IMR-90 (cell line): ENCODE data around the gene SEMA5A. TPM values are rescaled to one million over a fixed set of nuclear protein-coding genes. Genes with fewer than 3 reads are reported as not detected.
A peak's percentile ranks its signal among the peaks of the same experiment; 100 is the strongest.

ENCODE experiments used
- ATAC-seq: fragments of 200-7000 bp; cut with Tn5 transposase; 2 replicates; pipeline ENCODE4 v1.9.1; 2020; ENCODE audit warnings: low read depth, mild to moderate bottlenecking, moderate library complexity
- BruUV-seq: library from RNA; stranded (reverse); fragments of 400-500 nt; replicated peaks from 2 replicates; lab custom pipeline; 2021; lab: Mats Ljungman, UMichigan
- CTCF ChIA-PET: fragments of 300-600 bp; formaldehyde crosslinking; extraction: SDS; loops from one replicate; lab custom pipeline; 2021; ENCODE audit warnings: antibody characterized with exemption; lab: Yijun Ruan, JAX
- POLR2A ChIA-PET: fragments of 300-600 bp; sonication (Branson Sonifier 250); formaldehyde crosslinking; loops from one replicate; lab custom pipeline; 2022; ENCODE audit warnings: antibody characterized with exemption; ENCODE audit not compliant: unreplicated experiment; lab: Charles Lee
- DNase-seq: peaks from one replicate; pipeline ENCODE4 v3.0.0; 2013
- H2AFZ ChIP-seq: replicated peaks from 2 replicates; pipeline ENCODE3; 2013; ENCODE audit warnings: low read length, mild to moderate bottlenecking; ENCODE audit not compliant: poor library complexity
- H2AK5ac ChIP-seq: 2 replicates; pipeline ENCODE4 v1.6.1; 2013; ENCODE audit warnings: low read depth, low read length, inconsistent platforms
- H2AK9ac ChIP-seq: replicated peaks from 2 replicates; pipeline ENCODE3; 2013; ENCODE audit warnings: mild to moderate bottlenecking, low read depth, low read length, moderate library complexity; ENCODE audit not compliant: poor library complexity
- H2BK120ac ChIP-seq: 2 replicates; pipeline ENCODE4 v1.6.1; 2013; ENCODE audit warnings: low read depth, low read length, inconsistent platforms
- H2BK15ac ChIP-seq: 3 replicates; pipeline ENCODE4 v1.6.1; 2013; ENCODE audit warnings: low read depth, low read length, inconsistent platforms
- H2BK20ac ChIP-seq: 2 replicates; pipeline ENCODE4 v1.6.1; 2013; ENCODE audit warnings: low read depth, mild to moderate bottlenecking, inconsistent platforms, low read length, moderate library complexity
- H2BK5ac ChIP-seq: 2 replicates; pipeline ENCODE4 v1.6.1; 2013; ENCODE audit warnings: mild to moderate bottlenecking, low read depth, low read length, inconsistent platforms; ENCODE audit not compliant: poor library complexity, severe bottlenecking
- H3K14ac ChIP-seq: replicated peaks from 2 replicates; pipeline ENCODE4 v1.6.1; 2013; ENCODE audit warnings: low read depth, low read length, inconsistent platforms
- H3K18ac ChIP-seq: 2 replicates; pipeline ENCODE4 v1.6.1; 2013; ENCODE audit warnings: low read depth, low read length, control low read depth
- H3K23ac ChIP-seq: 2 replicates; pipeline ENCODE4 v1.6.1; 2013; ENCODE audit warnings: low read depth, low read length, inconsistent platforms
- H3K27ac ChIP-seq: 2 replicates; pipeline ENCODE4 v1.5.1; 2013; ENCODE audit warnings: mild to moderate bottlenecking, control low read depth, low read length; ENCODE audit not compliant: insufficient read depth
- H3K27me3 ChIP-seq: 2 replicates; pipeline ENCODE4 v1.6.1; 2013; ENCODE audit warnings: low read length; ENCODE audit not compliant: control insufficient read depth, insufficient read depth
- H3K36me3 ChIP-seq: 2 replicates; pipeline ENCODE4 v1.6.1; 2013; ENCODE audit warnings: low read length, mixed read lengths; ENCODE audit not compliant: control insufficient read depth, insufficient read depth
- H3K4ac ChIP-seq: 2 replicates; pipeline ENCODE4 v1.6.1; 2013; ENCODE audit warnings: low read depth, low read length, inconsistent platforms
- H3K4me1 ChIP-seq: 2 replicates; pipeline ENCODE4 v1.6.1; 2013; ENCODE audit warnings: low read length, mixed read lengths; ENCODE audit not compliant: control insufficient read depth, insufficient read depth
- H3K4me2 ChIP-seq: 2 replicates; pipeline ENCODE4 v1.6.1; 2013; ENCODE audit warnings: low read depth, mild to moderate bottlenecking, control low read depth, low read length, moderate library complexity
- H3K4me3 ChIP-seq: 2 replicates; pipeline ENCODE4 v1.5.1; 2013; ENCODE audit warnings: low read depth, mild to moderate bottlenecking, control low read depth, low read length, moderate library complexity; ENCODE audit not compliant: insufficient read depth
- H3K56ac ChIP-seq: 2 replicates; pipeline ENCODE4 v1.6.1; 2013; ENCODE audit warnings: low read length, inconsistent platforms; ENCODE audit not compliant: insufficient read depth; ENCODE audit errors: extremely low read depth
- H3K79me1 ChIP-seq, 2 experiments: 2 replicates each; pipeline ENCODE4 v1.6.1; 2013; ENCODE audit warnings: low read length in 2 of 2, inconsistent platforms in 1 of 2, low read depth in 1 of 2
- H3K9ac ChIP-seq: 2 replicates; pipeline ENCODE4 v1.6.1; 2013; ENCODE audit warnings: low read depth, low read length, control low read depth
- H3K9me1 ChIP-seq: 2 replicates; pipeline ENCODE4 v1.6.1; 2013; ENCODE audit warnings: low read length, inconsistent platforms; ENCODE audit not compliant: insufficient read depth
- H3K9me3 ChIP-seq: 2 replicates; pipeline ENCODE4 v1.6.1; 2013; ENCODE audit warnings: low read length; ENCODE audit not compliant: control insufficient read depth, insufficient read depth
- H4K20me1 ChIP-seq: 2 replicates; pipeline ENCODE4 v1.6.1; 2013; ENCODE audit warnings: low read length, inconsistent platforms; ENCODE audit not compliant: insufficient read depth
- H4K5ac ChIP-seq: 2 replicates; pipeline ENCODE4 v1.6.1; 2013; ENCODE audit warnings: mild to moderate bottlenecking, low read depth, low read length, control low read depth
- H4K8ac ChIP-seq, 2 experiments: 2 replicates each; pipeline ENCODE4 v1.6.1; 2013; ENCODE audit warnings: low read depth in 2 of 2, low read length in 2 of 2, control low read depth in 1 of 2, inconsistent platforms in 1 of 2
- H4K91ac ChIP-seq: 2 replicates; pipeline ENCODE4 v1.6.1; 2013; ENCODE audit warnings: low read depth, low read length, inconsistent platforms; ENCODE audit not compliant: insufficient read depth
- BHLHE40 ChIP-seq: fragments of 150-350 bp; IDR thresholded peaks from 2 replicates; pipeline ENCODE4 v1.6.1; 2016; ENCODE audit warnings: mild to moderate bottlenecking, low read depth, low read length
- CEBPB ChIP-seq: IDR thresholded peaks from 2 replicates; pipeline ENCODE4 v1.6.1; 2012; ENCODE audit warnings: low read depth, low read length, improper control_type of control experiment
- CHD1 ChIP-seq: IDR thresholded peaks from 2 replicates; pipeline ENCODE4 v1.6.1; 2012; ENCODE audit warnings: low read depth, low read length, improper control_type of control experiment
- CTCF ChIP-seq: conservative IDR thresholded peaks from 2 replicates; pipeline ENCODE4 v1.5.1; 2012; ENCODE audit warnings: mild to moderate bottlenecking, low read depth, low read length, improper control_type of control experiment
- ELK1 ChIP-seq: fragments of 150-350 bp; IDR thresholded peaks from 2 replicates; pipeline ENCODE4 v1.6.1; 2016; ENCODE audit warnings: low read depth, mild to moderate bottlenecking, low read length, moderate library complexity, borderline replicate concordance
- FOS ChIP-seq: fragments of 150-350 bp; IDR thresholded peaks from 2 replicates; pipeline ENCODE4 v1.6.1; 2016; ENCODE audit warnings: low read depth, low read length
- MAFK ChIP-seq: IDR thresholded peaks from 2 replicates; pipeline ENCODE4 v1.6.1; 2012; ENCODE audit warnings: low read depth, low read length, improper control_type of control experiment
- MXI1 ChIP-seq: IDR thresholded peaks from 2 replicates; pipeline ENCODE4 v1.6.1; 2012; ENCODE audit warnings: low read depth, mild to moderate bottlenecking, low read length, moderate library complexity, borderline replicate concordance
- NFE2L2 ChIP-seq: fragments of 150-350 bp; IDR thresholded peaks from 2 replicates; pipeline ENCODE4 v1.6.1; 2016; ENCODE audit warnings: low read depth, mild to moderate bottlenecking, low read length
- RCOR1 ChIP-seq: IDR thresholded peaks from 2 replicates; pipeline ENCODE4 v1.6.1; 2012; ENCODE audit warnings: mild to moderate bottlenecking, low read length, improper control_type of control experiment; ENCODE audit not compliant: insufficient replicate concordance
- SMC3 ChIP-seq: fragments of 150-350 bp; IDR thresholded peaks from 2 replicates; pipeline ENCODE4 v1.6.1; 2016; ENCODE audit warnings: low read depth, mild to moderate bottlenecking, antibody characterized with exemption, low read length, moderate library complexity
- WGBS, 2 experiments: methylation state at CpG; one replicate each; pipeline versions ENCODE4 v1.1.5 to v1.1.7; 2013; ENCODE audit warnings: missing lambda C conversion rate in 2 of 2; ENCODE audit not compliant: insufficient read length in 1 of 2; ENCODE audit errors: extremely low coverage in 2 of 2; 5-methylcytosine and 5-hydroxymethylcytosine counted together
- dilution Hi-C: fragments of 300-500 bp; cut with HindIII; formaldehyde crosslinking; loops from one replicate; pipeline ENCODE4 v1.14.3; 2018; ENCODE audit warnings: low sequenced_read_pairs; ENCODE audit not compliant: unreplicated experiment
- in situ Hi-C: fragments of 300-500 bp; cut with MboI; formaldehyde crosslinking; loops from 3 replicates; pipeline ENCODE4 v1.14.3; 2019; ENCODE audit warnings: low sequenced_read_pairs, inconsistent platforms, mixed read lengths
- intact Hi-C: fragments of 100-400 bp; cut with micrococcal nuclease; formaldehyde crosslinking; loops from 2 replicates; pipeline ENCODE4 v1.10.0; 2022
- polyA plus RNA-seq, 3 experiments: library from polyadenylated mRNA; depleted of rRNA; stranded (reverse); fragments of >200 nt; gene quantifications; 2 replicates each; pipeline ENCODE4 v1.2.3, GENCODE V29; 2012; ENCODE audit warnings: low replicate concordance in 1 of 3
- total RNA-seq: library from RNA; depleted of rRNA; stranded (reverse); fragments of >200 nt; gene quantifications from 2 replicates; pipeline ENCODE4 v1.2.3, GENCODE V29; 2012

The SEMA5A gene
- total and polyA plus RNA-seq, 2 of the 4 experiments (the other 2 are of a cell fraction) = 8.2 to 9.9 TPM

- Histone ChIP-seq H3K9me3 (no peaks in the 10 kb centered on the region), H4K20me1 (no peaks in the 10 kb centered on the region; the same call in 1 of the 2 replicates), H4K5ac (no peak overlapping the region), H2AK5ac (peak overlapping the region; percentile 47; the same call in 1 of the 2 replicates), H4K91ac (no peak overlapping the region; the same call in 1 of the 2 replicates), H3K36me3 (no peaks in the 10 kb centered on the region), H3K27me3 (no peaks in the 10 kb centered on the region), H2AK9ac (no peak overlapping the region), H3K4me2 (no peak overlapping the region), H3K4ac (peak overlapping the region; percentile 6; the same call in 1 of the 2 replicates), H2AFZ (peak overlapping the region; percentile 56), H2BK5ac (no peak overlapping the region), H2BK120ac (no peak overlapping the region), H3K4me3 (no peak overlapping the region), H3K9ac (no peak overlapping the region), H2BK20ac (no peak overlapping the region), H3K9me1 (peaks cover 6% of the 10 kb centered on the region), H3K18ac (no peak overlapping the region), H3K23ac (peak overlapping the region; percentile 31; the same call in 1 of the 2 replicates), H3K27ac (no peak overlapping the region), H3K14ac (no peak overlapping the region; the same call in none of the 2 replicates), H4K8ac (no peak overlapping the region; a peak in 1 of 4 replicates), H3K79me1 (peaks cover 22 to 65% of the 10 kb centered on the region in 2 experiments), H3K4me1 (peaks cover 8% of the 10 kb centered on the region; the same call in 1 of the 2 replicates), H2BK15ac (no peak overlapping the region), H3K56ac (no peak overlapping the region)
- 58% methylated on average over 2 of the region's 4 CpGs; no CpG with 5 or more reads in 1 of the 2 experiments for WGBS, 2 experiments
- intact Hi-C loops = no loop called here
- in situ Hi-C loops = no loop called here
- POLR2A ChIA-PET = interaction anchor here (0.6 to 0.9 kb wide), 2 partner anchors 26 to 827 kb away, joined by 3 to 8 read pairs; no protein-coding TSS in a partner anchor
- TF ChIP-seq ELK1 = no peak
- TF ChIP-seq CHD1 = no peak
- TF ChIP-seq NFE2L2 = no peak
- no peak for TF ChIP-seq FOS
- no peak for TF ChIP-seq CTCF
- no peak for TF ChIP-seq MXI1
- TF ChIP-seq RCOR1 = no peak
- TF ChIP-seq CEBPB = no peak
- TF ChIP-seq MAFK = no peak
- no peak for TF ChIP-seq BHLHE40
- no peak for TF ChIP-seq SMC3
- CTCF ChIA-PET = interaction anchor here (1.3 to 1.8 kb wide), 2 partner anchors 11 to 42 kb away, joined by 3 to 5 read pairs; no protein-coding TSS in a partner anchor
- no TSS peak for BruUV-seq
- ATAC-seq (peak; percentile 62), DNase-seq (peak; percentile 28)
- dilution Hi-C loops = no loop called here
Observed at GRCh38 chr5:9502050-9502834, 43.6 kb downstream of the SEMA5A start.
